ENCODE results near the gene SLC2A14.

GRCh38 chr12:7782055-7782454 is 90.7 kb downstream of the SLC2A14 start:
- TF ChIP-seq, protein P1, sequence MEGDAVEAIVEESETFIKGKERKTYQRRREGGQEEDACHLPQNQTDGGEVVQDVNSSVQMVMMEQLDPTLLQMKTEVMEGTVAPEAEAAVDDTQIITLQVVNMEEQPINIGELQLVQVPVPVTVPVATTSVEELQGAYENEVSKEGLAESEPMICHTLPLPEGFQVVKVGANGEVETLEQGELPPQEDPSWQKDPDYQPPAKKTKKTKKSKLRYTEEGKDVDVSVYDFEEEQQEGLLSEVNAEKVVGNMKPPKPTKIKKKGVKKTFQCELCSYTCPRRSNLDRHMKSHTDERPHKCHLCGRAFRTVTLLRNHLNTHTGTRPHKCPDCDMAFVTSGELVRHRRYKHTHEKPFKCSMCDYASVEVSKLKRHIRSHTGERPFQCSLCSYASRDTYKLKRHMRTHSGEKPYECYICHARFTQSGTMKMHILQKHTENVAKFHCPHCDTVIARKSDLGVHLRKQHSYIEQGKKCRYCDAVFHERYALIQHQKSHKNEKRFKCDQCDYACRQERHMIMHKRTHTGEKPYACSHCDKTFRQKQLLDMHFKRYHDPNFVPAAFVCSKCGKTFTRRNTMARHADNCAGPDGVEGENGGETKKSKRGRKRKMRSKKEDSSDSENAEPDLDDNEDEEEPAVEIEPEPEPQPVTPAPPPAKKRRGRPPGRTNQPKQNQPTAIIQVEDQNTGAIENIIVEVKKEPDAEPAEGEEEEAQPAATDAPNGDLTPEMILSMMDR (conservative IDR thresholded peaks at IDR 0.05): no peak
- no peak for TF ChIP-seq EZH2 (IDR thresholded peaks at IDR 0.05; ENCODE audit: low read depth)

Measured in PC-9 (cell line).